Activated B cell treated with CpG ODN at 0.5 μM for 24 hours (primary cell): Measurements from ENCODE around the gene TDRD12. TPM values are rescaled to one million over a fixed set of nuclear protein-coding genes. Genes with fewer than 3 reads are reported as not detected.

Experiments
- ATAC-seq: fragments of 200-7000 bp; cut with Tn5 transposase; one replicate; pipeline ENCODE4 v1.10.0; 2021; ENCODE audit warnings: low read depth, mild to moderate bottlenecking, moderate library complexity
- CTCF ChIA-PET: fragments of 350-600 bp; sonication (Branson Sonifier 250); formaldehyde crosslinking; loops from one replicate; lab custom pipeline; 2021; ENCODE audit warnings: antibody characterized with exemption; lab: Charles Lee
- POLR2A ChIA-PET: fragments of 350-600 bp; sonication (Branson Sonifier 250); formaldehyde crosslinking; loops from one replicate; lab custom pipeline; 2021; ENCODE audit warnings: antibody characterized with exemption; lab: Charles Lee
- DNase-seq: peaks from one replicate; pipeline ENCODE4 v3.0.0; 2022
- H3K27ac Mint-ChIP-seq: one replicate; pipeline ENCODE4 v1.8.0; 2020; ENCODE audit warnings: mixed read lengths
- H3K27me3 Mint-ChIP-seq: one replicate; pipeline ENCODE4 v1.8.0; 2021; ENCODE audit warnings: mixed read lengths
- H3K36me3 Mint-ChIP-seq: one replicate; pipeline ENCODE4 v1.8.0; 2021; ENCODE audit warnings: low read depth, mixed read lengths
- H3K4me1 Mint-ChIP-seq: one replicate; pipeline ENCODE4 v1.8.0; 2021; ENCODE audit warnings: mixed read lengths
- H3K4me3 Mint-ChIP-seq: one replicate; pipeline ENCODE4 v1.8.0; 2020; ENCODE audit warnings: mild to moderate bottlenecking, mixed read lengths
- H3K9me3 Mint-ChIP-seq: one replicate; pipeline ENCODE4 v1.8.0; 2020; ENCODE audit warnings: mixed read lengths
- intact Hi-C: fragments of 100-400 bp; cut with micrococcal nuclease; formaldehyde crosslinking; loops from one replicate; pipeline ENCODE4 v1.15.1; 2024
- total RNA-seq: library from RNA; stranded (reverse); gene quantifications from 2 replicates; pipeline ENCODE4 v1.2.3, GENCODE V29; 2022
- TF ChIP-seq, protein P1 (sequence below): fragments of 200-600 bp; IDR thresholded peaks from one replicate; pipeline ENCODE4 v1.8.0; 2022; ENCODE audit warnings: antibody characterized with exemption, mild to moderate bottlenecking

Gene TDRD12
- total RNA-seq, 1 donor from 2014 or later = 1.2 TPM

DNA sequence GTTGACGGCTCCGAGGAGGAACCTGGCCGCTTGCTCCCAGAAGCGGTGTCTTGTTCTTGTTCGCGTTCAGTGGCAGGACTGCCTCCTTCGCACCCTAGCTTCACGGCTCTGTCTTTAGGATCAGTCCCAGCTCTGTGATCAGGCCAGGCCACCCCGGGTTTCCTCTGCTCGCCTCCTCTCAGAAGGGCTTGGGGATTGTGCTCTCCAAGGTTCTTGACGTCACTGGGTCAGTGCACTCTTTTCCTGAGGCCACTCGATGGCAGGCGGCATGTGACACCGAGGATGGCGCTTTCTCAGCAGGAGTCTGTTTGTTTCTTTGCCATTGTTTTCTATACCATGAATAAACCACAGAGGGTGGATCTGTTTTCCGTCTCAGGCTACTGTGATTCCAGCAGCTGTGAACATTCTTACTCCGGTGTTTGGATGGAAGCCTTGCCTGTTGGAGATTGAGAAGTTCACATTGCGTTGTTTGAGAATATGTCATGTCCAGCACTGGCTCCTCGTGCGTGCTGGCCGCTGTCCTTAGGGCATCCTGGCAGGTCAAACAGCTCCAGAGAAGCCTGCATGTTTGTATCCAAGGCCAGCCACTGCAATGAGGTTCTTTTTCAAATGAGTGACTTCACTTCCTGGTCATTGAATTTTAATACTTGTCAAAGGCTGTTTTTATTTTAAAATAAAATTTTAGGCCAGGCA is 105.5 kb downstream of the TDRD12 start:
- H3K36me3 Mint-ChIP-seq = no peaks in the 10 kb centered on the region
- H3K27me3 Mint-ChIP-seq = peaks cover 31% of the 10 kb centered on the region
- POLR2A ChIA-PET = no interaction called here
- CTCF ChIA-PET = no interaction called here
- DNase-seq (no peak), ATAC-seq (no peak)
- no peak overlapping the region for H3K4me3 Mint-ChIP-seq
- intact Hi-C loops = no loop called here
- H3K9me3 Mint-ChIP-seq = no peaks in the 10 kb centered on the region
- TF ChIP-seq, protein P1, sequence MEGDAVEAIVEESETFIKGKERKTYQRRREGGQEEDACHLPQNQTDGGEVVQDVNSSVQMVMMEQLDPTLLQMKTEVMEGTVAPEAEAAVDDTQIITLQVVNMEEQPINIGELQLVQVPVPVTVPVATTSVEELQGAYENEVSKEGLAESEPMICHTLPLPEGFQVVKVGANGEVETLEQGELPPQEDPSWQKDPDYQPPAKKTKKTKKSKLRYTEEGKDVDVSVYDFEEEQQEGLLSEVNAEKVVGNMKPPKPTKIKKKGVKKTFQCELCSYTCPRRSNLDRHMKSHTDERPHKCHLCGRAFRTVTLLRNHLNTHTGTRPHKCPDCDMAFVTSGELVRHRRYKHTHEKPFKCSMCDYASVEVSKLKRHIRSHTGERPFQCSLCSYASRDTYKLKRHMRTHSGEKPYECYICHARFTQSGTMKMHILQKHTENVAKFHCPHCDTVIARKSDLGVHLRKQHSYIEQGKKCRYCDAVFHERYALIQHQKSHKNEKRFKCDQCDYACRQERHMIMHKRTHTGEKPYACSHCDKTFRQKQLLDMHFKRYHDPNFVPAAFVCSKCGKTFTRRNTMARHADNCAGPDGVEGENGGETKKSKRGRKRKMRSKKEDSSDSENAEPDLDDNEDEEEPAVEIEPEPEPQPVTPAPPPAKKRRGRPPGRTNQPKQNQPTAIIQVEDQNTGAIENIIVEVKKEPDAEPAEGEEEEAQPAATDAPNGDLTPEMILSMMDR = no peak
- no peak overlapping the region for H3K27ac Mint-ChIP-seq
- H3K4me1 Mint-ChIP-seq = no peaks in the 10 kb centered on the region

DNA sequence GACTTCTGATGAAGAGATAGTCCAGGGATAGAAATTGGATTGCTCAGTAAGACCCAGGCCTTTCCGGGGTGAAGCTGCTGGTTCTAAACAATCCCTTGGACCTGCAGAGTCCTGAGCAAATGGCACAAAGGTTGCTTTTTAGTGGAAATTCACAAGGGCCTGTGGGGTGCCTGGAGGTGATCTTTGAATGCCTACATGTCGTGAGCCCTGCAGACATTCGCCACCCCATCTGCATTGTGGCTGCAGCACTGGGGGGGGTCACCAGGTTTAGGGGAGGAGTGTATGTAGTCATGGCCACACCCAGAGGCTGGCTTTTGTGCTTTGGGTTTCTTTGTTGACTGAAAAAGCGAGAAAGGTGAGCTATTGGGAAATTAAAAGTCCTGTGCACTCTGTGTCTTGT is 108.6 kb downstream of the TDRD12 start:
- Mint-ChIP-seq H3K36me3 (no peaks in the 10 kb centered on the region), H3K4me1 (no peaks in the 10 kb centered on the region), H3K27me3 (peaks cover 15% of the 10 kb centered on the region), H3K9me3 (peaks cover 2% of the 10 kb centered on the region), H3K4me3 (no peak overlapping the region), H3K27ac (no peak overlapping the region)
- ATAC-seq = no peak
- intact Hi-C loops = no loop called here
- ChIA-PET CTCF (no interaction called here), POLR2A (no interaction called here)
- TF ChIP-seq, protein P1 = no peak
- no peak for DNase-seq

DNA sequence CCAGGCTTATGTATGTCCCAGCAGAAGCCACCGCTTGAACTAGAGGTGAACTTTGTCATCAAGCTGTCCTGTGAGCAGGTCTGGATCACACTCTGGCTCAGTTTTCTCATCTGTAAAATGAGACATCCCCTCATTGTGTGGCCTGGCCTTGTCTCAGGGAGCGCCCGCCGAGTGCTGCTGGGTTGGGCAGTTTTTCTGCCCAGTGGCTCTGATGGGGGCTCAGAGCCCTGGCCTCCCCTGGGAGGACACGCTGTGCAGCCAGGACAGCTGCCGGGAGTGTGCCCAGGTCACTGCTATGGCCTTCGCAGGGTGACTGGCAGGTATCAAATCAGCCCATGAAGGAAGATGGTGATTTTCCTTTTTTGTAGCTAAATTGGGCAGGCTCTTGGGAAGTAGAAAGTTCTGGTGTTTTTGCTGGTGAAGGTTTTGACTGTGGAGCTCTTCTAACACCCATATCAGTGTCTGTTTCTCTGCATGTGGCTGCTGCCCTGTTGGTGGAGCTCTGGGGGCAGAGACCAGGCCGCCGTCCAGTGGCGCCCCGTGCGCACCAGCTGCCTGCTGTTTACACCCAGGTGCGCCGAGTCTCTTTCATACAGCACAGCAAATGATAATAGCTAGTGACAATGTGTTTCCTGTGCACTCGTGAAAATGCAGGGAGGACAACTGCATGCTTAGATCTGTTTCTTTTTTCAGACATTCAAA is 109.2 kb downstream of the TDRD12 start:
- Mint-ChIP-seq H3K9me3 (peaks cover 2% of the 10 kb centered on the region), H3K27me3 (peaks cover 11% of the 10 kb centered on the region), H3K4me1 (no peaks in the 10 kb centered on the region), H3K4me3 (no peak overlapping the region), H3K27ac (no peak overlapping the region), H3K36me3 (no peaks in the 10 kb centered on the region)
- no peak for DNase-seq
- TF ChIP-seq, protein P1 = no peak
- ChIA-PET POLR2A (no interaction called here), CTCF (no interaction called here)
- intact Hi-C loops = no loop called here
- no peak for ATAC-seq

DNA sequence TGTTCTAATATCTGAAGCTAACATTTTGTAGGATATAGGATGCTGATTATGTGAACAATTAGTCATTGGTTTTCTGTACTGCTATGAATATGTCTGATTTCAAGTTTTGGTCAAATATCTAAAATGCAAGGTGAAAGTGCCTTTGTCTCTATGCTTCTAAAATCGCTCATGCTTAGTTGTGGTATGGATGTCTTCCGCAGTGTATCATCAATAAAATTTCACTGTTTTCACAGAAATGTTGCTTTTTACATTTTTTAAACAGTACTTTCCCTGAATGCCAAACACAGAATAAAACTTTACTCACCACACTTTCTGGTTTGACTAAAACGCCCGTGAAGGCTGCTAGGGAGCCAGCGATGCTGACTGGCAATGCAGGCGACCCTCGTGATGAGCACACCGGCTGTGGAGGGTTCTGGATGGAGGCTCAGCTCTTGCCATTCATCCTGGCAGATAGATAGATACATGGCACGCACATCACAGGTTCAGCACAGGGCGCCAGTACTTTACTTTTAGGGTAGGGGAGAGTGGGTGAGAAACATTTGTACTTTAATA is 109.9 kb downstream of the TDRD12 start:
- H3K36me3 Mint-ChIP-seq = no peaks in the 10 kb centered on the region
- no peaks in the 10 kb centered on the region for H3K4me1 Mint-ChIP-seq
- CTCF ChIA-PET = no interaction called here
- intact Hi-C loops = no loop called here
- H3K9me3 Mint-ChIP-seq = peaks cover 2% of the 10 kb centered on the region
- H3K27ac Mint-ChIP-seq = no peak overlapping the region
- DNase-seq (no peak), ATAC-seq (no peak)
- TF ChIP-seq, protein P1 = no peak
- peaks cover 7% of the 10 kb centered on the region for H3K27me3 Mint-ChIP-seq
- H3K4me3 Mint-ChIP-seq = no peak overlapping the region
- POLR2A ChIA-PET = no interaction called here

DNA sequence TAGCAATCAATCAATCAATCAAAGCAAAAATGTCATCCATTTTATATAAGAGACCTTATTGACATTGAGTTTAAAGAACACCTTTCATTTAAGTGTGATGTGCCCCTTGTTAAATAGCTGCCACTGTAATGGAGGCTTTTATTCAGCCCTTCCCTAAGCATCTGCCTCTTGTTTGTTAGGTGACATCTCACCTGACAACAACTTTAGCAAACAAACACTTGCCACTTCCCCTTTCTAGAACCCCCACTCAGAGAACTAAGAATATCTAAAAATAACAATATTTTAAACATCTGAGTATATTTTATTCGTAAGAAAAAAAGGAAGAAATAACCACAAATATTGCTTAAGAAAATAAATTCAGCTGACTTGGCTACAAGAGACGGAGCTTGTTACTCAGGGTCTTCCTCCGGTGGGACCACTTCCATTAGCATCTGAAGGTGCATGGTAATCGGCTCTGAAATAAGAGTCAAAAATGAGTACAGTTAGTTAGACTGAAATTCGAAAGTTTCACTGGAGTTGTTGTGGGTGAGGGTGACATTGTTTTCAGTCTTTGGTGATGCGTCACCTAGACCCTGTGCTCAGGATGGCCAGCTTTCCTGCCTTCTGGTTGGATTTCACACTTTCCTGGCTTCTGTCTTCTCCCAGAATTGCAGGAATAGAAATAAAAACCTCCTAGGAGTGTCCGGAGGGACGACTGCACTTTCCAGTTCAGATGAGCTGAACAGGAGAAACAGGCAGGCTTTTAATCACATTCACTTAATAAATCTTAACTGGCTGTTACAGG is 110.9 kb downstream of the TDRD12 start:
- Mint-ChIP-seq H3K4me1 (no peaks in the 10 kb centered on the region), H3K36me3 (no peaks in the 10 kb centered on the region), H3K4me3 (no peak overlapping the region), H3K27ac (no peak overlapping the region), H3K9me3 (peaks cover 2% of the 10 kb centered on the region), H3K27me3 (no peaks in the 10 kb centered on the region)
- intact Hi-C loops = no loop called here
- no peak for DNase-seq
- no peak for ATAC-seq
- CTCF ChIA-PET = no interaction called here
- TF ChIP-seq, protein P1 = no peak
- POLR2A ChIA-PET = no interaction called here
